ENCODE results near the gene OSCAR.

OSCAR gene

DNA sequence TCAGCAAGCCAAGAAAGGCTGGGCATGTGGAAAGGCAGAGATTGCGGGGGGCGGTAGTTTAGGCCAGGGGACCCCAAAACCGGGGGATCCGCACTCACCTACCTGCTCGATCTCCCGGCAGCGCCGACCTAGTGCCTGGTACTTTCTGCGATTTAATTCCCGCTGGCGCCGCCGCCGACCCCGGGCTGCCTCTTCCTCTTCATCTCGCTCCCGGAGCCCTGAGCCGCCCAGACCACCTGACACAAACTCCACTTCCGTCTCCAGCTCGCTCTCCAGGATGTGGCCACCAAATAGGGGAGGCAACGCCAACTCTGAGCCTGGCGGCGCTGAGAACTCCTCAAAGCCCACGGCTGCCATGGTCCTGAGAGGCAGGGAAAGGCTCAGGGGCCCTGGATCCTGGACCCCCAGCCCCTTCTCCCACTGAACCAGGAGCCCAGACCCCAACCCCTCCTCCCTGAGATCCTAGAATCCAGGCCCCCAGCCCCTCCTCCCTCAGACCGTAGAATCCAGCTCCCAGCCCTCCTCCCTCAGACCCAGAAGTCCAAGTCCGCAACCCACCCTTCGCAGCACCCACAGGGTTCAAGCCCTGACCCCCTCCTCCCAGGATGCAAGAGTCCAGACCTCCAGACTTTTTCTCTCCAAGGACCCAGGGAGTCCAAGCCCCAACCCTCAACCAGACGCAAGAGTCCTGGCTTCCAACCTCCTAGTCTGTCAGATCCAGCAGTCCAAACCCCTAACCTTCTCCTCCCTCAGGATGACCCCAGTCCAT, 13.9 kb upstream of the OSCAR start:
- Histone ChIP-seq H3K36me3 (replicated peaks; ENCODE audit: insufficient read depth, low read length) (no peaks in the 10 kb centered on the region), H3K9ac (ENCODE audit: low read length) (peak overlapping the region; percentile 82; the same call in 1 of the 2 replicates), H2AFZ (ENCODE audit: low read length) (peak overlapping the region; percentile 80), H3K27ac (ENCODE audit: low read length) (no peak overlapping the region), H3K4me1 (ENCODE audit: low read length) (peaks cover 4% of the 10 kb centered on the region; the same call in 1 of the 2 replicates), H3K79me2 (ENCODE audit: low read length) (peaks cover 26% of the 10 kb centered on the region), H3F3A (ENCODE audit: insufficient read depth, low read length) (no peaks in the 10 kb centered on the region), H3K27me3 (replicated peaks; ENCODE audit: insufficient read depth, low read length) (no peaks in the 10 kb centered on the region), H3K4me3 (ENCODE audit: low read length) (peak overlapping the region; percentile 85), H4K20me1 (ENCODE audit: insufficient read depth, low read length) (no peaks in the 10 kb centered on the region), H3K4me2 (ENCODE audit: low read depth, low read length) (peak overlapping the region; percentile 92), H3K9me2 (replicated peaks; ENCODE audit: insufficient read depth, low read length) (no peaks in the 10 kb centered on the region), H3K9me3 (replicated peaks; ENCODE audit: insufficient read depth, low read length) (no peaks in the 10 kb centered on the region)
- DNase-seq = no peak
- no peak for TF ChIP-seq EZH2 (optimal IDR thresholded peaks at IDR 0.05; ENCODE audit: low read depth, low read length)
- TF ChIP-seq EZH2phosphoT487 (IDR thresholded peaks at IDR 0.05; ENCODE audit: low read length) = no peak
- TF ChIP-seq, protein P1, sequence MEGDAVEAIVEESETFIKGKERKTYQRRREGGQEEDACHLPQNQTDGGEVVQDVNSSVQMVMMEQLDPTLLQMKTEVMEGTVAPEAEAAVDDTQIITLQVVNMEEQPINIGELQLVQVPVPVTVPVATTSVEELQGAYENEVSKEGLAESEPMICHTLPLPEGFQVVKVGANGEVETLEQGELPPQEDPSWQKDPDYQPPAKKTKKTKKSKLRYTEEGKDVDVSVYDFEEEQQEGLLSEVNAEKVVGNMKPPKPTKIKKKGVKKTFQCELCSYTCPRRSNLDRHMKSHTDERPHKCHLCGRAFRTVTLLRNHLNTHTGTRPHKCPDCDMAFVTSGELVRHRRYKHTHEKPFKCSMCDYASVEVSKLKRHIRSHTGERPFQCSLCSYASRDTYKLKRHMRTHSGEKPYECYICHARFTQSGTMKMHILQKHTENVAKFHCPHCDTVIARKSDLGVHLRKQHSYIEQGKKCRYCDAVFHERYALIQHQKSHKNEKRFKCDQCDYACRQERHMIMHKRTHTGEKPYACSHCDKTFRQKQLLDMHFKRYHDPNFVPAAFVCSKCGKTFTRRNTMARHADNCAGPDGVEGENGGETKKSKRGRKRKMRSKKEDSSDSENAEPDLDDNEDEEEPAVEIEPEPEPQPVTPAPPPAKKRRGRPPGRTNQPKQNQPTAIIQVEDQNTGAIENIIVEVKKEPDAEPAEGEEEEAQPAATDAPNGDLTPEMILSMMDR (IDR thresholded peaks at IDR 0.05; ENCODE audit: low read length) = no peak

DNA sequence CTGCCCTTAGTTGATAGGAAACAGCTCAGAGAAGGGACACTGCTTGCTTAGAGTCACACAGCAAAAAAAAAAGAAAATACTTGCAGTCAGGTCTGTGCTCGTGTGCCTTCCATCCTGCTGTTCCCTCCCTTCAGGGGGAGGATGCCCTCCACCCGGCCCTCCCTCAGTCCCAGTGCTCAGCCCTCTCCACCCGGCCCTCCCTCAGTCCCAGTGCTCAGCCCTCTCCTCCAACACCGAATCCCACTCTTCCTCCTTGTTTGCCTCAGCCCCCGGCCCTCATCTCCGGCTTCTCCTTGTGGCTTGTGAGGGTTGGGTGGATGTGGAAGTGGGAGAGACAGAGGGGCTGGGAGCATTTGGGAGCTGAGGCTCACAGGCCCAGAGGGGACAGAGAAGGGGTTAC, 9.0 kb upstream of the OSCAR start:
- no peaks in the 10 kb centered on the region for H3K4me1 ChIP-seq (ENCODE audit: low read length)
- no peak overlapping the region for H3K27ac ChIP-seq (ENCODE audit: low read length)
- DNase-seq = no peak
- H3K9me2 ChIP-seq (replicated peaks; ENCODE audit: insufficient read depth, low read length) = no peaks in the 10 kb centered on the region
- TF ChIP-seq, protein P1 (IDR thresholded peaks at IDR 0.05; ENCODE audit: low read length) = no peak
- TF ChIP-seq EZH2 (optimal IDR thresholded peaks at IDR 0.05; ENCODE audit: low read depth, low read length) (no peak), EZH2phosphoT487 (IDR thresholded peaks at IDR 0.05; ENCODE audit: low read length) (no peak)
- no peaks in the 10 kb centered on the region for H3K36me3 ChIP-seq (replicated peaks; ENCODE audit: insufficient read depth, low read length)
- peaks cover 15% of the 10 kb centered on the region for H3K79me2 ChIP-seq (ENCODE audit: low read length)
- H2AFZ ChIP-seq (ENCODE audit: low read length) = no peak overlapping the region
- no peaks in the 10 kb centered on the region for H3F3A ChIP-seq (ENCODE audit: insufficient read depth, low read length)
- H3K4me2 ChIP-seq (ENCODE audit: low read depth, low read length) = no peak overlapping the region
- no peaks in the 10 kb centered on the region for H3K27me3 ChIP-seq (replicated peaks; ENCODE audit: insufficient read depth, low read length)
- no peaks in the 10 kb centered on the region for H3K9me3 ChIP-seq (replicated peaks; ENCODE audit: insufficient read depth, low read length)
- no peak overlapping the region for H3K4me3 ChIP-seq (ENCODE audit: low read length)
- H3K9ac ChIP-seq (ENCODE audit: low read length) = no peak overlapping the region
- no peaks in the 10 kb centered on the region for H4K20me1 ChIP-seq (ENCODE audit: insufficient read depth, low read length)

DNA sequence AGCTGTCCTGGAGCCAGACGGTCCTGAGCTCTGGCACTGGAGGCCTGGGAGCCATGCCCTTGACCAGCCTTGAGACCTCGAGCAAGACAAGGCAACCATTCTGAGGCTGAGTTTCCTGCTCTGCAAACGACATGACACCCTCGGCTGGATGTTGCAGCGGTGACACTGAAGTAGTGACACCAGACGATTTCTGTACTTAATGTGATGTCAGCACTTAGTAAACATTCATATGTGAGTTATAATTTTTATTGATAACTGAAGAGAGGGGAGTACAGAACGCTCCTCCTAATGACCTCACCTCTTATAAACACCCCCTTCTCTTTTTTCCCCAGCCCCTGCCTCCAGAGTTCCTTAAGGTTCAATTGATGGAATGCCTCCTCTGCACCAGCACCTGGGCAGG, 7.9 kb upstream of the OSCAR start:
- Histone ChIP-seq H3K4me1 (ENCODE audit: low read length) (no peaks in the 10 kb centered on the region), H3K27ac (ENCODE audit: low read length) (no peak overlapping the region), H3K27me3 (replicated peaks; ENCODE audit: insufficient read depth, low read length) (no peaks in the 10 kb centered on the region), H3F3A (ENCODE audit: insufficient read depth, low read length) (no peaks in the 10 kb centered on the region), H2AFZ (ENCODE audit: low read length) (no peak overlapping the region), H4K20me1 (ENCODE audit: insufficient read depth, low read length) (no peaks in the 10 kb centered on the region), H3K4me3 (ENCODE audit: low read length) (no peak overlapping the region), H3K9me3 (replicated peaks; ENCODE audit: insufficient read depth, low read length) (no peaks in the 10 kb centered on the region), H3K36me3 (replicated peaks; ENCODE audit: insufficient read depth, low read length) (no peaks in the 10 kb centered on the region), H3K79me2 (ENCODE audit: low read length) (peaks cover 23% of the 10 kb centered on the region), H3K9me2 (replicated peaks; ENCODE audit: insufficient read depth, low read length) (no peaks in the 10 kb centered on the region), H3K9ac (ENCODE audit: low read length) (no peak overlapping the region), H3K4me2 (ENCODE audit: low read depth, low read length) (no peak overlapping the region)
- TF ChIP-seq EZH2 (optimal IDR thresholded peaks at IDR 0.05; ENCODE audit: low read depth, low read length) (no peak), EZH2phosphoT487 (IDR thresholded peaks at IDR 0.05; ENCODE audit: low read length) (no peak)
- TF ChIP-seq, protein P1 (IDR thresholded peaks at IDR 0.05; ENCODE audit: low read length) = no peak
- DNase-seq = no peak
